K562 (cell line): ENCODE measurements around the gene SLC37A2. TPM values are rescaled to one million over a fixed set of nuclear protein-coding genes. Genes with fewer than 3 reads are reported as not detected.

Experiments used
- ATAC-seq: fragments of 200-7000 bp; cut with Tn5 transposase; 3 replicates; pipeline ENCODE4 v1.9.1; 2020; ENCODE audit warnings: moderate library complexity
- BruUV-seq: library from RNA; stranded (reverse); fragments of 400-500 nt; replicated peaks from 2 replicates; lab custom pipeline; 2021; lab: Mats Ljungman, UMichigan
- CTCF ChIA-PET: fragments of 300-600 bp; formaldehyde crosslinking; extraction: SDS; loops from one replicate; lab custom pipeline; 2021; ENCODE audit warnings: low intra/inter-chr PET ratio; lab: Yijun Ruan, JAX
- POLR2A ChIA-PET: fragments of 300-600, 350-650 bp; sonication (Branson Sonifier 250); formaldehyde crosslinking; extraction: SDS; loops from one replicate; lab custom pipeline; 2021; ENCODE audit warnings: antibody characterized with exemption, inconsistent platforms; lab: Yijun Ruan, JAX
- DNase-seq, 4 experiments: peaks; one replicate each; pipeline versions ENCODE4 v3.0.0 to v3.0.0-alpha.2; 2011 to 2018; ENCODE audit warnings: low spot score in 3 of 4, mixed read lengths in 3 of 4; ENCODE audit errors: extremely low read depth in 1 of 4
- FAIRE-seq: peaks from 2 replicates; lab custom pipeline; 2011; peaks lifted over from hg19 to GRCh38; lab: Jason Lieb, UNC
- H2AFZ ChIP-seq: 2 replicates; pipeline ENCODE4 v1.6.0; 2011; ENCODE audit warnings: low read depth, low read length, control low read depth, inconsistent platforms
- H3K27ac ChIP-seq: fragments of 200-600 bp; 3 replicates; pipeline ENCODE4 v1.8.0; 2011; ENCODE audit warnings: low read depth, mild to moderate bottlenecking, control low read depth, inconsistent platforms, low read length, moderate library complexity, mixed read lengths; ENCODE audit errors: extremely low read depth
- H3K27me3 ChIP-seq, 2 experiments: fragments of 300-600 bp in 1 of 2; 2 replicates in 1 of 2; 3 replicates in 1 of 2; pipeline versions ENCODE4 v1.6.0 to v1.8.0; 2011; ENCODE audit warnings: inconsistent platforms in 2 of 2, low read length in 2 of 2, mild to moderate bottlenecking in 1 of 2, mixed read lengths in 1 of 2, moderate library complexity in 1 of 2; ENCODE audit not compliant: control insufficient read depth in 2 of 2, insufficient read depth in 2 of 2
- H3K36me3 ChIP-seq: fragments of 300-600 bp; 3 replicates; pipeline ENCODE4 v1.8.0; 2011; ENCODE audit warnings: mild to moderate bottlenecking, low read length, inconsistent platforms; ENCODE audit not compliant: control insufficient read depth, insufficient read depth
- H3K4me1 ChIP-seq, 2 experiments: fragments of 200-600 bp in 1 of 2; replicated peaks in 1 of 2; 2 replicates in 1 of 2; 3 replicates in 1 of 2; pipeline versions ENCODE4 v1.5.1 to v1.8.0; 2011; ENCODE audit warnings: inconsistent platforms in 2 of 2, low read length in 2 of 2, mild to moderate bottlenecking in 1 of 2, mixed read lengths in 1 of 2, moderate library complexity in 1 of 2; ENCODE audit not compliant: control insufficient read depth in 2 of 2, insufficient read depth in 2 of 2
- H3K4me2 ChIP-seq: 2 replicates; pipeline ENCODE4 v1.6.1; 2011; ENCODE audit warnings: low read length, control low read depth, inconsistent platforms, mixed read lengths; ENCODE audit not compliant: insufficient read depth
- H3K4me3 ChIP-seq: fragments of 200-600 bp; sonication (generic), shearing (Covaris generic); 2 replicates; pipeline ENCODE4 v1.5.1; 2016; ENCODE audit warnings: control low read depth, inconsistent platforms
- H3K79me2 ChIP-seq: fragments of 200-600 bp; 3 replicates; pipeline ENCODE4 v1.8.0; 2011; ENCODE audit warnings: low read length, inconsistent platforms; ENCODE audit not compliant: control insufficient read depth, insufficient read depth
- H3K9ac ChIP-seq, 2 experiments: 2 replicates each; pipeline versions ENCODE4 v1.6.0 to v1.6.1; 2011; ENCODE audit warnings: low read depth in 2 of 2, low read length in 2 of 2, control low read depth in 1 of 2, inconsistent platforms in 1 of 2, mild to moderate bottlenecking in 1 of 2, mixed read lengths in 1 of 2; ENCODE audit not compliant: insufficient read depth in 1 of 2
- H3K9me1 ChIP-seq: one replicate; pipeline ENCODE4 v1.6.0; 2011; ENCODE audit warnings: inconsistent platforms, mild to moderate bottlenecking, low read length, moderate library complexity; ENCODE audit not compliant: control insufficient read depth, insufficient read depth
- H3K9me3 ChIP-seq: replicated peaks from 2 replicates; pipeline ENCODE4 v1.5.1; 2011; ENCODE audit warnings: low read depth, low read length, inconsistent platforms; ENCODE audit not compliant: control insufficient read depth, insufficient read depth
- H4K20me1 ChIP-seq: replicated peaks from 2 replicates; pipeline ENCODE4 v1.6.1; 2011; ENCODE audit warnings: low read length, inconsistent platforms, mixed read lengths; ENCODE audit not compliant: control insufficient read depth, insufficient read depth
- CTBP1 ChIP-seq: fragments of 450-650 bp; IDR thresholded peaks from 2 replicates; pipeline ENCODE4 v1.6.1; 2016; ENCODE audit warnings: borderline replicate concordance
- ELF4 ChIP-seq: fragments of 450-650 bp; formaldehyde crosslinking; IDR thresholded peaks from 2 replicates; pipeline ENCODE4 v1.4.0; 2022; ENCODE audit warnings: missing genetic modification characterization
- HDAC6 ChIP-seq: IDR thresholded peaks from 2 replicates; pipeline ENCODE4 v1.6.1; 2012; ENCODE audit warnings: low read depth, mild to moderate bottlenecking, control low read depth, inconsistent platforms, low read length, moderate library complexity
- KAT2B ChIP-seq: IDR thresholded peaks from one replicate; pipeline ENCODE4 v1.6.1; 2012; ENCODE audit warnings: low read depth, mild to moderate bottlenecking, control low read depth, inconsistent platforms, low read length, moderate library complexity
- KLF16 ChIP-seq: IDR thresholded peaks from 2 replicates; pipeline ENCODE4 v1.6.1; 2016; ENCODE audit warnings: antibody characterized with exemption
- LCOR ChIP-seq: sonication (generic); formaldehyde crosslinking; IDR thresholded peaks from 2 replicates; pipeline ENCODE4 v1.8.0; 2022; ENCODE audit warnings: mild to moderate bottlenecking, missing genetic modification reagents
- NFXL1 ChIP-seq: fragments of 450-650 bp; formaldehyde crosslinking; IDR thresholded peaks from 2 replicates; pipeline ENCODE4 v1.4.0; 2021; ENCODE audit warnings: mild to moderate bottlenecking
- NR3C1 ChIP-seq: sonication (generic); formaldehyde crosslinking; IDR thresholded peaks from 2 replicates; pipeline ENCODE4 v1.8.1; 2022; ENCODE audit warnings: missing genetic modification reagents
- SIN3B ChIP-seq: fragments of 450-650 bp; IDR thresholded peaks from 2 replicates; pipeline ENCODE4 v1.6.1; 2017; ENCODE audit warnings: low read depth, mild to moderate bottlenecking, moderate library complexity
- SIX5 ChIP-seq, 2 experiments: IDR thresholded peaks; 2 replicates each; pipeline ENCODE4 v1.6.1; 2011; ENCODE audit warnings: low read length in 2 of 2, borderline replicate concordance in 1 of 2, low read depth in 1 of 2, mild to moderate bottlenecking in 1 of 2, moderate library complexity in 1 of 2; ENCODE audit not compliant: insufficient read depth in 1 of 2
- ZNF212 ChIP-seq: fragments of 450-650 bp; formaldehyde crosslinking; IDR thresholded peaks from 2 replicates; pipeline ENCODE4 v1.4.0; 2020; ENCODE audit warnings: mild to moderate bottlenecking
- ZNF77 ChIP-seq: fragments of 250-450 bp; sonication (Bioruptor Pico); IDR thresholded peaks from 2 replicates; pipeline ENCODE4 v1.5.0; 2020
- ZNF778 ChIP-seq: fragments of 450-650 bp; formaldehyde crosslinking; IDR thresholded peaks from 2 replicates; pipeline ENCODE4 v1.4.0; 2020; ENCODE audit warnings: mild to moderate bottlenecking, moderate library complexity
- WGBS: fragments of 100-300 bp; shearing (Covaris generic); methylation state at CpG from one replicate; pipeline ENCODE4 v1.1.6; 2016; ENCODE audit warnings: low coverage, mixed read lengths; ENCODE audit not compliant: insufficient coverage; ENCODE audit errors: missing lambda C conversion rate; 5-methylcytosine and 5-hydroxymethylcytosine counted together
- in situ Hi-C: fragments of 300-500 bp; cut with MboI; formaldehyde crosslinking; loops from 4 replicates; pipeline ENCODE4 v1.15.0; 2018; ENCODE audit warnings: inconsistent platforms, mixed read lengths
- intact Hi-C: fragments of 100-400 bp; cut with micrococcal nuclease; formaldehyde crosslinking; loops from 2 replicates; pipeline ENCODE4 v1.14.2; 2022
- polyA plus RNA-seq, 8 experiments: library from polyadenylated mRNA; depleted of rRNA in 4 of 8; stranded (reverse) in 5 of 8; unstranded in 3 of 8; fragments of >200 nt; fragmentation: Nextera tagmentation in 2 of 8; fragmentation: Illumina TruSeq in 1 of 8; extraction: Ambion mirVana in 2 of 8; extraction: Trizol in 1 of 8; gene quantifications; 2 replicates each; pipeline versions ENCODE4 v1.2.1 to v1.2.3, GENCODE V29; 2011 to 2014; ENCODE audit warnings: inconsistent platforms in 1 of 8, missing spikeins in 1 of 8
- total RNA-seq, 7 experiments: library from RNA; depleted of rRNA in 6 of 7; stranded (reverse); fragments of >200 nt in 6 of 7; fragmentation: Illumina TruSeq in 2 of 7; extraction: Trizol in 2 of 7; gene quantifications; 2 replicates each; pipeline versions ENCODE4 v1.2.1 to v1.2.3, GENCODE V29; 2011 to 2021; ENCODE audit warnings: low replicate concordance in 1 of 7
- TF ChIP-seq, protein P1 (sequence below): fragments of 250-450 bp; sonication (Bioruptor Pico); IDR thresholded peaks from 2 replicates; pipeline ENCODE4 v1.9.0; 2021; ENCODE audit warnings: mild to moderate bottlenecking, inconsistent platforms
- TF ChIP-seq, protein P2 (sequence below): fragments of 250-450 bp; sonication (Bioruptor Pico); IDR thresholded peaks from 2 replicates; pipeline ENCODE4 v1.4.0; 2020; ENCODE audit warnings: mild to moderate bottlenecking, moderate library complexity
- TF ChIP-seq, protein P3 (sequence below): fragments of 450-650 bp; IDR thresholded peaks from 2 replicates; pipeline ENCODE4 v1.6.1; 2017; ENCODE audit warnings: mild to moderate bottlenecking, moderate library complexity
- TF ChIP-seq, protein P4 (sequence below): fragments of 250-450 bp; sonication (Bioruptor Pico); IDR thresholded peaks from 2 replicates; pipeline ENCODE4 v1.5.0; 2021

SLC37A2 gene
- total and polyA plus RNA-seq, 9 of the 15 experiments (the other 6 are each of a cell fraction or from before 2014, with no cell fraction given): 0.01 to 1.2 (median 0.52) TPM

DNA sequence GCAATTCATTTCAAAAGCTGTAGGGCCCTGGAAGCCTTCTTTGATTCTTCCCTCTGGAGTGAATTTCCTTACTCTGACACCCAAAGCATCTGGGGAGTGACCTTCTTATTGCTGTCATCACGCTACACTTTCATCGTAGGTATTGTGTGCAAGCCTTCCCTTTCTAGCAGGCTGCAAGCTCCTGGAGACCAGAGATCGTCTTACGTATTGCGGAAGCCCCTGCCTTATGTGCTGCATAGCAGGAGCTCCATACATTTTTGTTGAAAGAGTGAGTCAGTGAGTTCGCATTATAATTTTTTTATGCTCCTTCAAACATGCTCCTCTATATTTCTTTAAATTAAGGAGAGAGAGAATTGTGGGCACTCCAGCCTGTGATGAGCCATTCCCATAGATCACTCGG is 69.5 kb downstream of the SLC37A2 start:
- Histone ChIP-seq H3K9me1 (no peaks in the 10 kb centered on the region), H3K9ac (no peak overlapping the region), H3K27ac (no peak overlapping the region), H3K4me3 (no peak overlapping the region), H3K36me3 (no peaks in the 10 kb centered on the region), H4K20me1 (no peaks in the 10 kb centered on the region), H3K79me2 (no peaks in the 10 kb centered on the region), H3K4me1 (no peaks in the 10 kb centered on the region), H2AFZ (no peak overlapping the region), H3K4me2 (no peak overlapping the region), H3K27me3 (peaks cover 18 to 31% of the 10 kb centered on the region in 2 experiments), H3K9me3 (no peaks in the 10 kb centered on the region)
- ChIA-PET CTCF (no interaction called here), POLR2A (no interaction called here)
- intact Hi-C loops: no loop called here
- DNase-seq (no peak), FAIRE-seq (no peak), ATAC-seq (no peak)
- in situ Hi-C loops: no loop called here
- BruUV-seq: no TSS peak
- no peak for TF ChIP-seq ELF4 (CRISPR knock-in tag)
- TF ChIP-seq, protein P1, sequence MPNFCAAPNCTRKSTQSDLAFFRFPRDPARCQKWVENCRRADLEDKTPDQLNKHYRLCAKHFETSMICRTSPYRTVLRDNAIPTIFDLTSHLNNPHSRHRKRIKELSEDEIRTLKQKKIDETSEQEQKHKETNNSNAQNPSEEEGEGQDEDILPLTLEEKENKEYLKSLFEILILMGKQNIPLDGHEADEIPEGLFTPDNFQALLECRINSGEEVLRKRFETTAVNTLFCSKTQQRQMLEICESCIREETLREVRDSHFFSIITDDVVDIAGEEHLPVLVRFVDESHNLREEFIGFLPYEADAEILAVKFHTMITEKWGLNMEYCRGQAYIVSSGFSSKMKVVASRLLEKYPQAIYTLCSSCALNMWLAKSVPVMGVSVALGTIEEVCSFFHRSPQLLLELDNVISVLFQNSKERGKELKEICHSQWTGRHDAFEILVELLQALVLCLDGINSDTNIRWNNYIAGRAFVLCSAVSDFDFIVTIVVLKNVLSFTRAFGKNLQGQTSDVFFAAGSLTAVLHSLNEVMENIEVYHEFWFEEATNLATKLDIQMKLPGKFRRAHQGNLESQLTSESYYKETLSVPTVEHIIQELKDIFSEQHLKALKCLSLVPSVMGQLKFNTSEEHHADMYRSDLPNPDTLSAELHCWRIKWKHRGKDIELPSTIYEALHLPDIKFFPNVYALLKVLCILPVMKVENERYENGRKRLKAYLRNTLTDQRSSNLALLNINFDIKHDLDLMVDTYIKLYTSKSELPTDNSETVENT: no peak
- no peak for TF ChIP-seq LCOR (CRISPR knock-in tag)
- TF ChIP-seq SIN3B: no peak
- no peak for TF ChIP-seq NR3C1 (CRISPR knock-in tag)
- TF ChIP-seq, protein P2, sequence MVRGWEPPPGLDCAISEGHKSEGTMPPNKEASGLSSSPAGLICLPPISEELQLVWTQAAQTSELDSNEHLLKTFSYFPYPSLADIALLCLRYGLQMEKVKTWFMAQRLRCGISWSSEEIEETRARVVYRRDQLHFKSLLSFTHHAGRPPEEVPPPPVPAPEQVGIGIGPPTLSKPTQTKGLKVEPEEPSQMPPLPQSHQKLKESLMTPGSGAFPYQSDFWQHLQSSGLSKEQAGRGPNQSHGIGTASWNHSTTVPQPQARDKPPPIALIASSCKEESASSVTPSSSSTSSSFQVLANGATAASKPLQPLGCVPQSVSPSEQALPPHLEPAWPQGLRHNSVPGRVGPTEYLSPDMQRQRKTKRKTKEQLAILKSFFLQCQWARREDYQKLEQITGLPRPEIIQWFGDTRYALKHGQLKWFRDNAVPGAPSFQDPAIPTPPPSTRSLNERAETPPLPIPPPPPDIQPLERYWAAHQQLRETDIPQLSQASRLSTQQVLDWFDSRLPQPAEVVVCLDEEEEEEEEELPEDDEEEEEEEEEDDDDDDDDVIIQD (CRISPR knock-in tag): no peak
- TF ChIP-seq ZNF77 (CRISPR knock-in tag): no peak
- no peak for TF ChIP-seq ZNF212 (CRISPR knock-in tag)
- no peak for TF ChIP-seq SIX5 (IDR thresholded peaks at IDR 0.05; ENCODE audit: borderline replicate concordance in 1 of 2, insufficient read depth in 1 of 2, low read depth in 1 of 2, low read length in 2 of 2)
- TF ChIP-seq, protein P3, sequence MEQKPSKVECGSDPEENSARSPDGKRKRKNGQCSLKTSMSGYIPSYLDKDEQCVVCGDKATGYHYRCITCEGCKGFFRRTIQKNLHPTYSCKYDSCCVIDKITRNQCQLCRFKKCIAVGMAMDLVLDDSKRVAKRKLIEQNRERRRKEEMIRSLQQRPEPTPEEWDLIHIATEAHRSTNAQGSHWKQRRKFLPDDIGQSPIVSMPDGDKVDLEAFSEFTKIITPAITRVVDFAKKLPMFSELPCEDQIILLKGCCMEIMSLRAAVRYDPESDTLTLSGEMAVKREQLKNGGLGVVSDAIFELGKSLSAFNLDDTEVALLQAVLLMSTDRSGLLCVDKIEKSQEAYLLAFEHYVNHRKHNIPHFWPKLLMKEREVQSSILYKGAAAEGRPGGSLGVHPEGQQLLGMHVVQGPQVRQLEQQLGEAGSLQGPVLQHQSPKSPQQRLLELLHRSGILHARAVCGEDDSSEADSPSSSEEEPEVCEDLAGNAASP: no peak
- TF ChIP-seq CTBP1: no peak
- no peak for TF ChIP-seq ZNF778 (CRISPR knock-in tag)
- no peak for TF ChIP-seq KAT2B
- no peak for TF ChIP-seq KLF16
- TF ChIP-seq HDAC6: no peak
- TF ChIP-seq NFXL1 (CRISPR knock-in tag): no peak
- TF ChIP-seq, protein P4, sequence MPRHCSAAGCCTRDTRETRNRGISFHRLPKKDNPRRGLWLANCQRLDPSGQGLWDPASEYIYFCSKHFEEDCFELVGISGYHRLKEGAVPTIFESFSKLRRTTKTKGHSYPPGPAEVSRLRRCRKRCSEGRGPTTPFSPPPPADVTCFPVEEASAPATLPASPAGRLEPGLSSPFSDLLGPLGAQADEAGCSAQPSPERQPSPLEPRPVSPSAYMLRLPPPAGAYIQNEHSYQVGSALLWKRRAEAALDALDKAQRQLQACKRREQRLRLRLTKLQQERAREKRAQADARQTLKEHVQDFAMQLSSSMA: no peak
- 9% methylated on average over 7 of the region's 7 CpGs for WGBS
